ENCODE data around the gene MRTFA. TPM values are rescaled to one million over a fixed set of nuclear protein-coding genes. Genes with fewer than 3 reads are reported as not detected.
"Not testable (repeated sequence)": the region's sequence is repeated elsewhere in the genome, so short reads cannot be mapped to it uniquely, and the experiment has no call there.

The MRTFA gene
- total and polyA plus RNA-seq, 2 of the 13 experiments (the other 11 are each of a cell fraction or from before 2014, with no cell fraction given): 2.4 to 8.2 TPM

GRCh38 chr22:40500465-40500786 is 136.1 kb downstream of the MRTFA start:
- CTCF ChIA-PET (ENCODE audit: low intra/inter-chr PET ratio, low total read pairs); POLR2A ChIA-PET; H3K27me3 ChIP-seq (ENCODE audit: control insufficient read depth in 1 of 2, insufficient read depth in 2 of 2, low read length in 2 of 2); DNase-seq (ENCODE audit: low spot score); BruUV-seq (replicated peaks); H2AFZ ChIP-seq (ENCODE audit: low read length); in situ Hi-C loops (cut with HindIII; ENCODE audit: extremely low pct_ligation_motif_present, low pct_unique_long_range_greater_than_20kb); H3K4me3 ChIP-seq (replicated peaks in 1 of 3; ENCODE audit: insufficient read depth in 1 of 3, low read depth in 2 of 3, low read length in 3 of 3); H3K36me3 ChIP-seq (replicated peaks in 1 of 2; ENCODE audit: control insufficient read depth in 1 of 2, insufficient read depth in 2 of 2, low read length in 2 of 2); H4K20me1 ChIP-seq (ENCODE audit: insufficient read depth, low read length); H3K79me2 ChIP-seq (ENCODE audit: insufficient read depth, low read length); H3K9me3 ChIP-seq (ENCODE audit: low read length); H3K9ac ChIP-seq (ENCODE audit: insufficient read depth, low read depth, low read length); intact Hi-C loops (cut with micrococcal nuclease; ENCODE audit: unreplicated experiment); ATAC-seq; TF ChIP-seq SOX13, SOX6, FOXP1 (IDR thresholded peaks at IDR 0.05): not testable (repeated sequence)
- FAIRE-seq: peak; percentile 4
- WGBS (ENCODE audit: low lambda C conversion rate): 0% methylated on average over 4 of the region's 5 CpGs
- Histone ChIP-seq H3K27ac (ENCODE audit: extremely low read length, insufficient read depth, low read length) (peak overlapping the region; percentile 66), H3K4me1 (ENCODE audit: insufficient read depth, low read length) (peaks cover 36% of the 10 kb centered on the region), H3K4me2 (ENCODE audit: low read depth, low read length) (0 out of 2 replicates have a peak overlapping the region, but pooled peaks have one; percentile 23)
- peak; percentile 55 for TF ChIP-seq SAP130 (CRISPR knock-in tag; IDR thresholded peaks at IDR 0.05; ENCODE audit: low read depth)
- 0 out of 2 replicates have a peak, but pooled peaks have one; percentile 23 for TF ChIP-seq HOXA3 (CRISPR knock-in tag; IDR thresholded peaks at IDR 0.05)
- 0 out of 2 replicates have a peak, but pooled peaks have one; percentile 13 for TF ChIP-seq GATAD2A (CRISPR knock-in tag; IDR thresholded peaks at IDR 0.05)
- peak in 1 of 2 experiments; percentile 74; a peak in 2 of 4 replicates for TF ChIP-seq SOX13 (CRISPR knock-in tag; conservative IDR thresholded peaks at IDR 0.05 in 1 of 2, IDR thresholded peaks at IDR 0.05 in 1 of 2)
- peak; percentile 65 for TF ChIP-seq SOX6 (CRISPR knock-in tag; IDR thresholded peaks at IDR 0.05)
- 0 out of 2 replicates have a peak, but pooled peaks have one; percentile 24 for TF ChIP-seq RXRB (CRISPR knock-in tag; IDR thresholded peaks at IDR 0.05; ENCODE audit: borderline replicate concordance)
- peak; percentile 13 for TF ChIP-seq TEAD3 (CRISPR knock-in tag; optimal IDR thresholded peaks at IDR 0.05; ENCODE audit: borderline replicate concordance)
- peak; percentile 69 for TF ChIP-seq FOXP4 (CRISPR knock-in tag; IDR thresholded peaks at IDR 0.05)
- peak; percentile 64; the same call in 1 of the 2 replicates for TF ChIP-seq SOX5 (CRISPR knock-in tag; IDR thresholded peaks at IDR 0.05; ENCODE audit: borderline replicate concordance)
- peak; percentile 51; the same call in 1 of the 2 replicates for TF ChIP-seq BCL6 (CRISPR knock-in tag; IDR thresholded peaks at IDR 0.05)
- TF ChIP-seq, protein P1, sequence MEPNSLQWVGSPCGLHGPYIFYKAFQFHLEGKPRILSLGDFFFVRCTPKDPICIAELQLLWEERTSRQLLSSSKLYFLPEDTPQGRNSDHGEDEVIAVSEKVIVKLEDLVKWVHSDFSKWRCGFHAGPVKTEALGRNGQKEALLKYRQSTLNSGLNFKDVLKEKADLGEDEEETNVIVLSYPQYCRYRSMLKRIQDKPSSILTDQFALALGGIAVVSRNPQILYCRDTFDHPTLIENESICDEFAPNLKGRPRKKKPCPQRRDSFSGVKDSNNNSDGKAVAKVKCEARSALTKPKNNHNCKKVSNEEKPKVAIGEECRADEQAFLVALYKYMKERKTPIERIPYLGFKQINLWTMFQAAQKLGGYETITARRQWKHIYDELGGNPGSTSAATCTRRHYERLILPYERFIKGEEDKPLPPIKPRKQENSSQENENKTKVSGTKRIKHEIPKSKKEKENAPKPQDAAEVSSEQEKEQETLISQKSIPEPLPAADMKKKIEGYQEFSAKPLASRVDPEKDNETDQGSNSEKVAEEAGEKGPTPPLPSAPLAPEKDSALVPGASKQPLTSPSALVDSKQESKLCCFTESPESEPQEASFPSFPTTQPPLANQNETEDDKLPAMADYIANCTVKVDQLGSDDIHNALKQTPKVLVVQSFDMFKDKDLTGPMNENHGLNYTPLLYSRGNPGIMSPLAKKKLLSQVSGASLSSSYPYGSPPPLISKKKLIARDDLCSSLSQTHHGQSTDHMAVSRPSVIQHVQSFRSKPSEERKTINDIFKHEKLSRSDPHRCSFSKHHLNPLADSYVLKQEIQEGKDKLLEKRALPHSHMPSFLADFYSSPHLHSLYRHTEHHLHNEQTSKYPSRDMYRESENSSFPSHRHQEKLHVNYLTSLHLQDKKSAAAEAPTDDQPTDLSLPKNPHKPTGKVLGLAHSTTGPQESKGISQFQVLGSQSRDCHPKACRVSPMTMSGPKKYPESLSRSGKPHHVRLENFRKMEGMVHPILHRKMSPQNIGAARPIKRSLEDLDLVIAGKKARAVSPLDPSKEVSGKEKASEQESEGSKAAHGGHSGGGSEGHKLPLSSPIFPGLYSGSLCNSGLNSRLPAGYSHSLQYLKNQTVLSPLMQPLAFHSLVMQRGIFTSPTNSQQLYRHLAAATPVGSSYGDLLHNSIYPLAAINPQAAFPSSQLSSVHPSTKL (CRISPR knock-in tag; IDR thresholded peaks at IDR 0.05): peak; percentile 63
- peak; percentile 49 for TF ChIP-seq FOSL2 (CRISPR knock-in tag; IDR thresholded peaks at IDR 0.05)
- TF ChIP-seq FOXA3 (CRISPR knock-in tag; IDR thresholded peaks at IDR 0.05): 0 out of 2 replicates have a peak, but pooled peaks have one; percentile 43
- peak; percentile 43; the same call in 1 of the 2 replicates for TF ChIP-seq SP5 (CRISPR knock-in tag; IDR thresholded peaks at IDR 0.05; ENCODE audit: borderline replicate concordance, low read depth)
- TF ChIP-seq FOXP1 (CRISPR knock-in tag; IDR thresholded peaks at IDR 0.05): peak; percentile 41; the same call in 1 of the 2 replicates
- peak; percentile 29; the same call in 1 of the 2 replicates for TF ChIP-seq HNF4A (CRISPR knock-in tag; IDR thresholded peaks at IDR 0.05)
- peak; percentile 46; the same call in 1 of the 2 replicates for TF ChIP-seq RARA (CRISPR knock-in tag; IDR thresholded peaks at IDR 0.05)
- 0 out of 2 replicates have a peak, but pooled peaks have one; percentile 21 for TF ChIP-seq SKIL (CRISPR knock-in tag; IDR thresholded peaks at IDR 0.05; ENCODE audit: borderline replicate concordance)

Measured in HepG2 (cell line).